Breast epithelium (tissue), 3 donors: ENCODE data around the gene ETFB.

ENCODE experiments used
- POLR2AphosphoS5 ChIP-seq, 3 donors: sonication (generic); formaldehyde crosslinking; IDR thresholded peaks; one replicate each; pipeline ENCODE4 v1.6.1; 2017; ENCODE audit warnings: antibody characterized with exemption in 3 of 3
- TF ChIP-seq, protein P1 (sequence below), 3 donors: fragments of 450-650 bp; IDR thresholded peaks; one replicate each; pipeline ENCODE4 v1.5.1; 2016 to 2017; ENCODE audit warnings: antibody characterized with exemption in 3 of 3, mild to moderate bottlenecking in 3 of 3, moderate library complexity in 3 of 3

DNA sequence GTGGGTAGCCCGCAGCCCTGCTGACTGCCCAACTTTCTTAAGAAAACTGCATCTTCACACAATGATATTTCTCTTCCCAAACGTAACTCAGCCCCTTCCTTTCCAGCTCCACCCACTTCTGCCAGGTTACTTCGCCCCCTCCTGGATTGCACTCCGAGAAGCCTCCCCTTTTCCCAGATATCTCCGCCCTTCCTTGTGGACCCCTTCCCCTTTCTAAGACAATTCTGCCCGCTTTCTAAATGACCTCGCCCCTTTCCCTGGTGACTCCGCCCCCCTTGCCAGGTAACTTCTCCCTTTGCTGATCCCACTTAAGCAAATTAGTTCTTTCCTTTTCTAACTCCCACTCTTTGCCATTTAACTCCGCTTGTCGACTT, 26.9 kb downstream of the ETFB start:
- no peak for TF ChIP-seq POLR2AphosphoS5 (IDR thresholded peaks at IDR 0.05)
- TF ChIP-seq, protein P1, sequence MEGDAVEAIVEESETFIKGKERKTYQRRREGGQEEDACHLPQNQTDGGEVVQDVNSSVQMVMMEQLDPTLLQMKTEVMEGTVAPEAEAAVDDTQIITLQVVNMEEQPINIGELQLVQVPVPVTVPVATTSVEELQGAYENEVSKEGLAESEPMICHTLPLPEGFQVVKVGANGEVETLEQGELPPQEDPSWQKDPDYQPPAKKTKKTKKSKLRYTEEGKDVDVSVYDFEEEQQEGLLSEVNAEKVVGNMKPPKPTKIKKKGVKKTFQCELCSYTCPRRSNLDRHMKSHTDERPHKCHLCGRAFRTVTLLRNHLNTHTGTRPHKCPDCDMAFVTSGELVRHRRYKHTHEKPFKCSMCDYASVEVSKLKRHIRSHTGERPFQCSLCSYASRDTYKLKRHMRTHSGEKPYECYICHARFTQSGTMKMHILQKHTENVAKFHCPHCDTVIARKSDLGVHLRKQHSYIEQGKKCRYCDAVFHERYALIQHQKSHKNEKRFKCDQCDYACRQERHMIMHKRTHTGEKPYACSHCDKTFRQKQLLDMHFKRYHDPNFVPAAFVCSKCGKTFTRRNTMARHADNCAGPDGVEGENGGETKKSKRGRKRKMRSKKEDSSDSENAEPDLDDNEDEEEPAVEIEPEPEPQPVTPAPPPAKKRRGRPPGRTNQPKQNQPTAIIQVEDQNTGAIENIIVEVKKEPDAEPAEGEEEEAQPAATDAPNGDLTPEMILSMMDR (IDR thresholded peaks at IDR 0.05): no peak
